Activated CD4-positive, alpha-beta T cell treated with anti-CD3 and anti-CD28 coated beads, Interleukin-2, Interleukin-4, amounts not matched to agents 100 ng/mL and 50 ng/mL, durations not matched to agents 16 hours and 8 hours (primary cell): Measurements from ENCODE around the gene SNAI3.

ENCODE experiments used
- DNase-seq: peaks from one replicate; pipeline ENCODE4 v3.0.0-alpha.2; 2020; ENCODE audit warnings: low spot score

Gene SNAI3

DNA sequence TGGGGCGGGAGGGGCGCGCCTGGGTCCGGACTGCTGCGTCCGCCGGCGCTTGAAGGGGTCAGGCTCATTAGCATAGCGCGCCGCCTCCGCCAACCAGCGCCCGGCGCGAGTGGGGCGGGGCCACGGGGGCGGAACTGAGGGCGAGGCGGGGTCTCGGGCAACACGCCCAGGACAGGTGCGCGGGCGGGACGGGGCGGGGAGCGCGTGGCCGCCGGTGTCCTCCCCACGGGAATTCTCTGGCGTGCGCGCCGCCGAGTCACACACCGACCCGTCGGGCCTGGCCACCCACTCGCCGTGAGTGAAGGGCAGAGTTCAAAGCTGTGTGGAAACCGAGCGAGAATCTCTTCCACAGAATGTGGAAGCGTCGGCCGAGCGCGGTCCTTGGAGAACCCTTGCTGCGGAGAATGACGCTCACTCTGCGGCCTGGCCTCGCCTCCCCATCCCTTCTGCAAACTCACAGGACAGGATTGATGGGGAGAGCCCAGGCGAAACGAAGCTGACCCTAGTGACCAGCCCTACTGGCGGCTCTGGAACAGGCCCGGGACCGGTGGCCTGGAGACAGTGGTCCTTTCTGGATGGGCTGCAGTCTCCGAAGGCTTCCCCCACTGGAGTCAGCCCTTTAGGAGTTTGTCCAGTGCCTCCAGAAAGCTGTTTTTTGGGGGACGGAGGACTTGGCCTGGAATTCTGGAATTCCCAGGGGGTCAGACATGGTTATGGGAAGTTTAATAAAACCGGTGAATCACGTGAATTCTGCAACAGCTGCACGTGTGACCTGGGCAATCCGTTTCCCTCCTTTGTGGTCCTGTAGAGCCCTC, at the start of gene SNAI3:
Gene SNAI3 (minus strand): TSS at position 69 of the 815 bp plus-strand sequence. CDS start 101 bp downstream, outside the sequence.
- peak; percentile 78 for DNase-seq

DNA sequence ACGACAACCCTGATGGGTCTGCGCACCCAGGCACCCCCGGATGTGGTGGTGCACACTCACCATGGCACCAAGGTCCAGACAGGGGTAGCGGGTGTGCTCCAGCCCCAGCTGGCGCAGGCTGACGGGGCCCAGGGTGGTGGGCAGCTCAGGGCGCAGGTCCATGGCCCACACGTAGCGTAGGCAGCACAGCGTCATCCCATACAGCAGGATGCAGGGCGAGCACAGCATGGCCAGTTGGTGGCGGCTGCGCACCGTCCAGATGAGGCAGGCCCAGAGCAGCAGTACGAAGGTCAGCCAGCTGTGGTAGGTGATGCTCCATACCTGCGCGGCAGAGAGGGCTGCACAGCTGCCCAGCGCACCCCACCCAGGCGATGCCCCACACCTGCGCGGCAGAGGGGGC, 49.8 kb upstream of the SNAI3 start:
- DNase-seq = no peak

DNA sequence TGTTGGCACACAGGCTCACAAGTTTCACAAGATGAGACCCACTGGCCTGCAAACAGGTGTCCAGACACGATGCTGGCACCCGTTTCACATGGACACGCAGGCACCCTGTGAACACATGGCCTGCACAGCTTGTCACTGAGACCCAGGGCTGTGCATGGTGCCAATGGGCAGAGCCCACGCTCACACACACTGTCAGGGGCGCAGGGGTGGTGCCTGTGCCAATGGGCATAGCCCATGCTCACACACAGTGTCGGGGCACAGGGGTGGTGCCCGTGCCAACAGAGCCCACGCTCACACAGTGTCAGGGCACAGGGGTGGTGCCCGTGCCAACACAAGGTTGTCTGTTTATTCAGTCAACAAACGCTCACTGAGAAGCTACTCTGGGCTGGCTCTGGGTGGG, 49.3 kb upstream of the SNAI3 start:
- DNase-seq = no peak

DNA sequence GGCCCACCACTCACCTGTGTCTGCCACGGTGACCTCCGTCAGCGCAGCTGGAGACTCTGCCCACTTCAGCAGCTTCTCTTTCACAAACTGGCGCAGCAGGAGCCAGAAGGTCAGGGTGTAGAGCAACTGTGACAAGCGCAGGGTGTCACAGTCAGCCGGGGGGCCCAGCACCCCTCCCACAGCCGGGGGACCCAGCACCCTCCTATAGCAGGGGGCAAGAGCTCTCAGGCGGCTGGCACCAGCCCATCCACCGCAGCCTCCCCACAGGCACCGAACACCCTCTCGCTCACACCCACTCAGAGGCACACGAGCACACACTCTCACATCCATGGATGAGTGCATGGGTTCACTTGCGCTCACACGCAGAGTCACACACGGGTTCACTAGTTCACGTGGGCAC, 48.8 kb upstream of the SNAI3 start:
- no peak for DNase-seq

DNA sequence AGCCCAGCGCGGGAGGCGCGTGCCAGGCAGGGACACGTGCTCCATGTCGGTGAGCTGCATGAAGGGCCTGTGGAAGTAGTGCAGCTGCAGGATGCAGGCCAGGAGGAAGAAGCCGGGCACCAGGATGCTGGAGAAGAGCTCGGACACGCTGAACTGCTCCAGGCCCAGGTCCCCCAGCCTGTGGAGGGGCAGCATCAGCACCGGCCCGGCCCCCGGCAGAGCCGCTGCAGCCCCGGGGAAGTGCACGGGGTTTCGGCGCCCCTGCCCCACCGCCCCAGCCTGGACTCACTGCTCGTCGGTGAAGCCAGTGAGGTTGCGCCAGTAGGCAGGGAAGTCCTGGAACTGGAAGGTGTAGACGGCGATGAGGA, 48.0 kb upstream of the SNAI3 start:
- no peak for DNase-seq

DNA sequence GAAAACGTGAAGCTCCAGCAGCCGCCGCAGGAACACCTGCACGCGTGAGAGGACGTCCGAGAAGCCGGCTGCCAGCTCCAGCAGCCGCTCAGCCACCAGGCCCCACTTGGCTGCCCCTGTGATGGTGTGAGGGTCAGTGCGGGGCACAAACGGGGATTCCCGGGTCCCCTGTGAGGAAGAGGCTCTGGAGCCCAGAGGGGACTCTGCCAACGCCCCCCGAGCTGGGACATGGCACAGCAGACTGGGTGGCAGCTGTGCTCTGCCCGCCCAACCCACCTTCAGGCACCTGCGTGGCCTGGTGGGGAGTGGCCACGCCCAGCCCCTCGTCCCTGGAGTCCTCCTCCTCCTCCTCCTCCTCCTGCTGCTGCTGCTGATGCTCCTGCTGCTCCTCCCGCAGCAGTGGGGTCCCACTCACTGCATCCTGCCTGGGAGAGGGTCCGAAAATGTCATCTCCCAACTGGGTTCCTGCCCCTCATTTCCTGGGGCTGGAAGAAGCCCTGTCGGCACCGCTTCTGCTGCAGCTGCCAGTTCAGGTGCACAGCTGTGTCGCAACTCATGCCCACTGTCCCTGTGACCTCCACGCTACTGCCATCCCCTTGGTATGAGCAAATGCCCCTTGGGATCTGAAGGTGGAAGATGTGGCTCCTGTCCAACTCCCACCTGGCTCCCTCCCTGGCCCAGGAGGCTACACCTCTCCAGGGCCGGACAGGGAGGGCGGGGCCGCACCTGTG, 47.5 kb upstream of the SNAI3 start:
- no peak for DNase-seq

DNA sequence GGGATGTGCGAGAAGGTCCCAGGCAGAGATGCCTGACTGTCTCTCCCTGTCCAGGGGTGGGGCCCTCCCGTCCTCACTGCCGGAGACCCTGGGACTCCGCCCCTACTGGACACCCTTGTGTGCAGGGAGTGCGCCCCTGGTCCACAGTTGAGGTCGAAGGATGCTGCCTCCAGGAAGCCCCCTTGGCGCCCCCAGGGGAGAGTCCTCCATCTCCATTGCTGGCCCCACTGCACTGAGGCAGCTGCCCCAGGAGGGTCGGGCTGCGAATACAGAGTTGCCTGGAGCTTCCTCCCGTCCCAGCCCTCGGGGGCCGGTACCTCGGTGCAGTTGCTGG, 46.6 kb upstream of the SNAI3 start:
- no peak for DNase-seq

DNA sequence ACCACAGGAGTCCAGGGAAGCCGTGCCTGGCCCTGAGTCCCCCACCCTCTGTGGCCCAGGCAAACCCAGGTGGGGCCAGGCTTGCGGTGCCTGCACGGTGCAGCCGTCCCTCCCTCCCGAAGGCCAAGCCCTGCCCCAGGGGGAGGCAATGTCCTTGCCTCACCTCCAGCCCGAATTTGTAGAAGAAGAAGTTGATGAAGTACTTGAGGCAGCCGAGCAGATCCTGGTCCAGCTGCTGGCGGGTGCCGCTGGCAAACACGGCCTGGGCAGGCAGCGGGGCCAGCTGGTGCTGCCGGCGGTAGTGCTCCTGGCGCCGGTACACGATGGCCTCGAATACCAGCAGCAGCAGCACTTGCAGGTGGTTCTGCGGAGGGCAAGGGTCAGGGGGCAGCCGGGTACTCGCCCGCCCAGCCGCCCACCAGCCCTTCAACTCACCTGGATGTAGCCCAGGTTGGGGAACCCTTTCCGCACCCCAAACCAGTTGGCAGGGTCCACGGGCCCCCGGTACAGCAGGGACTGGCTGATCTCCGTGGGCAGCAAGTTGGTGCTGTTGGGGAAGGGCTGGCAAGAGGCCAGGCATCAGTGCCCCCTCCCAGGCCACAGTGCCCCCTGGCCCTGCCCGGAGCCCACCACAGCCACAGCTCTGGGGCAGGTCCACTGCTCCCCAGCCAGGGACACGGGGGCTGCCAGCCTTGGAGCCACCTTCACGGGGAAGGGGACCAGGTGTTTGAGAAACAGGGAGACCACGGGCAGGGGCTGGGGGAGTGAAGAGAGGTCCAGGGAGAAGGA, 46.1 kb upstream of the SNAI3 start:
- no peak for DNase-seq

DNA sequence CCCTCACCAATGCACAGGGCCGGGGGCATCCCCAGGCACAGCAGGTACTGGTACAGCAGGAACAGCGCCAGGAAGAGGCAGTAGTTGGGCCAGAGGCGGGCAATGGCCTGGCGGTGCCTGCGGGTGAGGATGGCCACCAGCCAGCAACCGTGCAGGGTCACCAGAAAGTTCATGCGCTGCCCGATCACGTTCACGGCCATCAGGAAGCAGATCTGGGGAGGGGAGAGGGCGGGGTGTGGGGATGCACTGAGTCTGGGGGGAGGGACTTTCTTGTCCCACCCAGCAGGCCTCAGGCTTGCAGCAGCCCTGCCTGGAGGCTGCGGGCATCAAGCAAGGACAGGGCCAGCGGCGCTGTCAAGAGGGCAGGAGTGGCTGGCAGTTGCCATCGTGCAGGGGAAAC, 45.4 kb upstream of the SNAI3 start:
- DNase-seq = no peak

DNA sequence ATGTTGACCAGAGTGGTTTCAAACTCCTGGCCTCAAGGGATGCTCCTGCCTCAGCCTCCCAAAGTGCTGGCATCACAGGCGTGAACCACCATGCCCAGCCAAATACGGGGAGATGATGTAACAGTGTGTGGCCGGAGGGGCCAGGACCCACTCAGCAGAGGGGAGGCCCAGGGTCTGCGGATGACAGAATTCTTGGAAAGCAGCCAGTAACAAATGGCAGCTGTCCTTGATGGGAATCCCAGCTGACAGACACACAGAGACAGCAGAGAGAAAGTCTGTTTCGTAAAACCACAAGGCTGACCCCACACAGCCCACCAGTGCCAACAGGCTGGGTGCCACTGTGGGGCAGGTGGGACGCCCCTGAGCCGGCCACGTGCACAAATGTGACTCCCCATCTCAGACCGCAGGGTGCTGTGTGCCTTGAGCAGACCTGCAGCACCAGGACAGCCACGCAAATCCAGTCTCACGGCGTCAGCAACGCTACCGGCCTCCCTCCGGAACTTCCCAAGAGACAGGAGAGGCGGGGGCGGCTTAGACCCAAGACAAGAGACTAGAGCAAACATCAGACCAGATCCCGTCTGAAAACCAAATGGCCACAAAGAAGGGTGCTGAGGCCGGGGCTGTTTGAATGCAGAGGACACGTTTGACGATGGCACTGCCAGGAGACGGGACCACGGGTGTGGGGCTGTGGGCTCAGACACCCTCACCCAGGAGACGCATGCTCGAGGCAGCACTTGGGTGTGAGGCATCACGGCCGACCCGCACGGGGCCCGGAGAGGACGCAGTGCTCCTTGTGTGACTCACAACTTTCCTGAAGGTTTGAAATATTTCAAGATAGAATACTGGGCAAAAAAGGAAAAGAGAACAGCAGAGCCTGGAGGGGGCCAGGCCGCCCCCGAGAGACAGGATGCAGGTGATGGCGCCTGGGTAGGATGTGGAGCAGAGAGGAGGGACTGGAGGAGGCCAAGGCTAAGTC, 44.6 kb upstream of the SNAI3 start:
- no peak for DNase-seq

DNA sequence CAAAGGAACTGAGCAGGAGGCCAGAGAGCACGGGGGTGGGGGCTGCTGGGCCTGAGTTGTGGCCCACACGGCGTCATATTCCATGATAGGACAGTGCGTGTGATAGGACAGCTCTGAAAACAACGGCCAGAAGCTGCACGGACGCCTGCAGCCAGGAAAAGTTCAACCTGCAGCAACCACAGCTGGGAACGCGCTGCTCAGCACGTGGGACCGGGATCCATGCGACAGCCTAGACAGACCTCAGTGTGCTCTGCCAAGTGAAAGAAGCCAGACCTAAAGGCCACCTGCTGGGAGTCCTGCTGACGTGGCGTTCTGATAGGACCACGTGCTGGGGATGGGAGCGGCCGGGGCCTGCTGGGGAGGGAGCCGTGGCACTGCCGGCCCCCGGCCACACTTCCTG, 41.6 kb upstream of the SNAI3 start:
- no peak for DNase-seq

DNA sequence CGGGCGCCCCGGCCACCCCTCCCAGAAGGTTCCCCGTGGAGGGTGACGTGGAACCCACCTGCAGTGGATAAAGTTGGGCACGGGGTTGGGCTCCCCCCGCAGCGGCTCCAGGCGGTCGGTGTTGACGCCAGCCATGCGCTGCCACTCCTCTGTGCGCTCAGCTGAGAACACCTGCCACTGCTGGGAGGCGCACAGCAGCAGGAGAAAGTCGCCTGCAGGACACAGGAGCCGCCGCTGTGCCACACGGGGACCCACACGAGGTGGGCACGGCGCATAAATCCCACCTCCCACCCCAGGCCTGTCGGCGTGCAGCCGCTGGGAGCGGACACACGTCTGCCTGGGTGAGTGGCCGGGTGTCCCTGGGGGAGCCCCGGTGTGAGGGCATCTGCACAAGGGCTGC, 40.7 kb upstream of the SNAI3 start:
- DNase-seq = no peak

DNA sequence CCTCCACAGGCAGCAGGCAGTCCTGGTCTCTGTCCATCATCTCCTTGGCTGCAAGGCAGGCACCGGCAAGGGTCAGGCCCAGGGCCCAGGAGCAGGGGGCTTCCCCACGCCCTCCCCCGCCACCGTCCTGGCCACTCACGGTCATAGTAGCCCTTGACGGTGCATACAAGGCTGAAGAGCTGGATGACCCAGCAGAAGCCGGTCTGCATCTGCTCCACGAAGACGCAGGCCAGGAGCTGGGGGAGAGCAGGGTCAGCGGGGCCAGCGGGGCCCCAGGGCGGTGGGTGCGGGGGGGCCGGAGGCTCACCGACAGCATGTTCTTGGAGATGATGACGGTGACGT, 40.1 kb upstream of the SNAI3 start:
- no peak for DNase-seq

DNA sequence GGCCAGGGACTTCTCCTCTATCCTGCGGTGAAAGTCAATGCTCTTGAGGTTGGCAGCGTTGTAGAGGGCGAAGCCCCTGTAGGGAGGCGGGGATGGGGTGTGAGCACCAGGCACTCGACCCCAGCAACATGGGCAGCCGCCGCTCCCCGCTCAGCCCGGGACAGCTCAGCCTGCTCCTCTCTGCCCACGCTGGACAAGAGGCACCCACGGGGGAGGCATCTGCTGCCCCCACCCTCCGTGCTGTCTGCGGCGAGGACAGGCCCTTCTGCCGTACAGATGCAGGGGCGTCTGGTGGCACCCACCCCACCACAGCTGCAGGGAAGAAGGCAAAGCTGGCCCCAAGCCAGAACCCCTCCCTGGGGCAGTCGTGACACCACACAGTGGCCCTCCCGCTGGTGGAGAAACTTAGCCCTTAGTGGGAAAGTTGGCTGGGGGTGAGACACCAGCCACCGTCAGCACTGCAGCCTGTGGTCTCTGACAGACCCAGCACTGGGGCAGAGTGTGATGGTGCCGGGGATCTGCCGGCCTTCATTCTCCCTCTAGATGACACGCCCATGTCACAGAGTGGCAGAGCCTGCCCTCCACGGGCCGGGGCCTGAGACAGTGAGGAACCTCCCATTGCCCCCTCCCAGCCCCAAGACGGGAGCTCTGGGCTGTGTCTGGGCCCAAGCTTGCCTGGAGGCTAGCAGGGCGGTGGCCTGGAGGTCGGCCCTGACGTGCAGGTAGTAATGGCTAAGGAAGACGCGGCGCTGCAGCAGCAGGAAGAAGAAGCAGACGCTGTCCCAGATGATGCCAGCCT, 39.5 kb upstream of the SNAI3 start:
- no peak for DNase-seq

DNA sequence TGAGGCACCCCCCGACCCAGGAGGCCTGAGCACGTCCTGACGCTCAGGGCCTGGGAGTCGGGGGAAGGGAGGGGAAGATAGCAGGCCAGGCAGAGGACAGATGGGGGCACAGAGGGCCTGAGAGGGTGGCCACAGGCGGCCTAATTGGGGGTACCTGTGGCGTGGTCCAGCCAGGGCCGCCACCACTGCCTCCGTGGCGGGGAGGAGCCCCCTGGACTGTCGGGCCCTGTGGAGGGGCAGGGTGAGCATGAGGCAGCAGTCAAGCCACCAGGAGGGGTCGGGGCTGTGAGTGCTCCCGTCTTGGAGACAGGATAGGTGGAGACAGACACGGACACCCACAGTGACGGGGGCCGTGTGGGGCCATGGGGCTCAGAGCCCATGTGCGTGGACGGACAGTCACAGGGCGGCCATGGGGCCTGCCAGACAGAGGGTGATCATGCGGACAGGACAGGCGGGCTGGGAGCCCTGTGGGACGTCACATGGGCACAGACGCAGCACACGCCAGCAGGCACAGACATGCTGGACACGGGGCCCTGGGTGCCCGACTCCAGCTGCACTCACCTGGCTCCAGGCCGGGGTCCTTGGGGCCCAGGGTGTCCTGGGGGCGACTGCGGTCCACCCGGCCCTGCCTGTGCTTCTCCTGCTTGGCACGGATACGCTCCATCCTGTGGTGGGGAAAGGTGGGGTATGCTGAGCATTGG, 38.7 kb upstream of the SNAI3 start:
- DNase-seq = no peak

DNA sequence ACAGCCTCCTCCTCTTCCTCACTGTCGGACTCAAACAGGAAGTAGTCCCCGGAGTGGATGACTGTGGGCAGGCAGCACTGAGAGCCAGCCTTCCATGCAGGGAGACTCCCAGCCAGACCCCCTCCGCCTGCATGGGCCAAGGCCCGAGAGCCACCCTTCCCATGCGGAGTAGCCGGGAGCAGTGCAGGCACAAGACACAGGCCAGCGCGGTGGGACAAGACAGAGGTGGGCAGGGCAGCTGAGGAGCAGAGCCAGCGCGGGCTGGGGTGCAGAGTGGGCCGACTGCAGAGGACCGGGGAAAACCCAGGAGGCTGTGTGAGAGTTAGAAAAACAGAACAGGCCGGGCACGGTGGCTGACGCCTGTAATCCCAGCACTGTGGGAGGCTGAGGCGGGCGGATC, 37.6 kb upstream of the SNAI3 start:
- no peak for DNase-seq

DNA sequence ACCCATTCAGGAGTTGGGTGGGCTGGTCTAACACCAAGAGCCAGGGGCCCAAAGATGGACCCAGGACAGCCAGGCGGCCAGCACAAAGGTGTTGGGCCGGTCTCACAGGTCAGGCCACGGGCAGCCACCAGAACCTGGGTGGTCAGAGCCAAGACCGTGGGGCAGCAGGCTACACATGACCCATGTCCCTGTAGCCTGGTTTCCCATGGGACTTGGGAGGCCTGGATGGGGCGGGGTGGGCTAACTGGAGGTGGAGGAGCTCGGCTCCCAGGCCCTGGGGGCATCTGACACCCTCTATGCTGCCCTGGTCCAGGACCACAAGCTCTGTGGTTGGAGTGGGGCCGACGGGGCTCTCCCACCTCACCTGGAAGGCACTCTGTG, 37.2 kb upstream of the SNAI3 start:
- no peak for DNase-seq

DNA sequence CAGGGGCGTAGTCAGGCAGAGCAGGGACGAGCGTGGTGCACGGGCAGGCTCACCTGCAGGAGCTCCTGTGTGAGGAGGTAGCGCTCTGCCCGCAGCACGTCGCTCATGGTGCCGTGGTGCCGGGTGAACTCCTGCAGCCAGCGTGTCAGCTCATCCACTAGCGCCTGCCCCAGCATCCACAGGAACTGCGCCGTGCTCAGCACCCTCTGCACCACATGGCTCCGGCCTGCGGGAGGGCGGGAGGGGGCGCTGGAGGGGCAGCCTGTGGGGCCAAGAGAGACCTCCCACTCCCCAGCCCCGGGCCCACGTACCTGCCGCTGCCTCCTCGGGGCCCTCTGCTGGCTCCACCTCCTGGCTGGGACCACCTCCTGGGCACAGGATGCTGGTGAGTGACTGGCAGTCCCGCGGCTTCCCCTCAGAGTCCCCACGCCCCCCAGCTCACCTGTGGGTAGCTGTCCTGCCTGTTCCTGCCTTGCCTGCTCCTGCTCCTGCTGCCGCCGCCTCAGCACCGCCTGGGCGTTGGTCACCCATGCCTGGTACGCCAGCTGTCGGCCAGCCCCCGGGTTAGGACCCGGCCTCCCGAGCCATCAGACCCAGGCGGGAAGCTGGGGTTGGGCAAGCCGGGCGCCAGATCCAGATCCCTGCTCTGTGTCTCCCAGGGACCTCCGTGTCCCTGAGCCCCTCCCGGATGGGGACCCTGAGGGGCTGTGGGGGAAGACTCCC, 36.6 kb upstream of the SNAI3 start:
- no peak for DNase-seq

DNA sequence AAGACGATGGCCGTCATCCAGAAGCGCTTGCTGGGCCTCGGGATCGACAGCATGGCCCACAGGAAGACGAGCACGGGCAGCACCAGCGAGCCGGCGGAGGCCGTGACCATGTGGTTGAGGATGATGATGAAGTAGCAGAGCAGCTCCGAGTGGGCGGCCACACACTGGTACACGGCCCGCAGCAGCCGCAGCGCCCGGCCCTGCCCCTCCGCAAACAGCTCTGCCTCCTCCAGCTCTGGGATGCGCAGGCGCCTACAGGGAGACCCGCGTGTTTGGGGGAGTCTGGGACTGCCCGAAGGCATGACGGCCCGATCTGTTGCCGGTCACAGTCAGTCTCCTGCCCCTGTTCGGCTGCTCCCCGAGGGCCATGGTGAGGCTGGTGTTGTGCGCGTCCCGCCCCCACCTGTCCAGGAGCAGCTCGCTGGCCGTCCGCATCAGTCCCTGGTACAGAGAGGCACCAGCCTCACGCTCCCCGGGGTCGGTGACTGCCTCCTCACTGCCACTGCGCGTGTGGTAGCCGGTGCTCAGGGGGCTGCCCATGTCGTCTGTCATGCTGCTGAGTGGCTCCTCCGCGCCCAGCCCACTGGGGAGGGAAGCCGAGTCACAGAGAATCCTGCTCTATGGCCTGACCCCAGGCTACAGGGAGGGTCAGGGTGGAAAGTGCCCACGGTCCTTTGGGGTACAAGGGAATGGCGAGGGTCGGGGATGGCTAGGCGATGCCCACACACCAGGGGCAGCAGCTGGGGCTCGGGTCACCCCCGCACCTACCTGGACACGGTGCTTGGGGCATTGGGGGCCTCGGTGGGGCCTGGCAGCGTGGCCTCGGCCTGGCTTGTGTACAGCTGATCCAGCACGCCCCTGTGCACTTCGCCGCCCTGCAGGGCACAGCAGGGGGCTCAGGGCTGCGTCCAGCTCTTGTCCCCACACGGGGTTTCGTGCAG, 35.8 kb upstream of the SNAI3 start:
- DNase-seq = no peak
